Parathyroid adenoma (tissue), 2 donors: ENCODE data around the gene TFB2M.
"Not testable (repeated sequence)": the region's sequence is repeated elsewhere in the genome, so short reads cannot be mapped to it uniquely, and the experiment has no call there.

Experiments used
- H2AFZ ChIP-seq: fragments of 300-600 bp; sonication (generic); one replicate; pipeline ENCODE4 v1.7.0; 2017; ENCODE audit warnings: antibody characterized with exemption, mild to moderate bottlenecking
- H3K27ac ChIP-seq: fragments of 300-600 bp; sonication (generic); one replicate; pipeline ENCODE4 v1.7.0; 2017
- H3K27me3 ChIP-seq: fragments of 300-600 bp; sonication (generic); one replicate; pipeline ENCODE4 v1.7.0; 2017; ENCODE audit warnings: low read length; ENCODE audit not compliant: control insufficient read depth, insufficient read depth
- H3K36me3 ChIP-seq: fragments of 300-600 bp; sonication (generic); one replicate; pipeline ENCODE4 v1.7.0; 2017; ENCODE audit warnings: low read length; ENCODE audit not compliant: control insufficient read depth, insufficient read depth
- H3K4me1 ChIP-seq: fragments of 300-600 bp; sonication (generic); one replicate; pipeline ENCODE4 v1.7.0; 2017; ENCODE audit warnings: control low read depth
- H3K4me2 ChIP-seq: fragments of 300-600 bp; sonication (generic); one replicate; pipeline ENCODE4 v1.7.0; 2017; ENCODE audit warnings: low read length
- H3K4me3 ChIP-seq: fragments of 300-600 bp; sonication (generic); one replicate; pipeline ENCODE4 v1.7.0; 2017; ENCODE audit warnings: low read depth, low read length
- H3K79me2 ChIP-seq: fragments of 300-600 bp; sonication (generic); one replicate; pipeline ENCODE4 v1.7.0; 2017; ENCODE audit warnings: control low read depth
- H3K9ac ChIP-seq: fragments of 300-600 bp; sonication (generic); one replicate; pipeline ENCODE4 v1.7.0; 2017; ENCODE audit warnings: mild to moderate bottlenecking
- H3K9me3 ChIP-seq: fragments of 300-600 bp; sonication (generic); one replicate; pipeline ENCODE4 v1.7.0; 2017; ENCODE audit warnings: low read length; ENCODE audit not compliant: control insufficient read depth
- TF ChIP-seq, protein P1 (sequence below): fragments of 300-600 bp; sonication (generic); IDR thresholded peaks from one replicate; pipeline ENCODE4 v1.7.0; 2017; ENCODE audit warnings: antibody characterized with exemption, mild to moderate bottlenecking
- donor health status: primary hyperparathyroidism.

TFB2M gene

GRCh38 chr1:246607462-246607861 lies 41.4 kb upstream of the TFB2M start:
- Histone ChIP-seq H3K4me2 (no peak overlapping the region), H2AFZ (no peak overlapping the region), H3K27me3 (no peaks in the 10 kb centered on the region), H3K79me2 (peaks cover 8% of the 10 kb centered on the region), H3K9me3 (no peaks in the 10 kb centered on the region), H3K9ac (no peak overlapping the region), H3K36me3 (no peaks in the 10 kb centered on the region), H3K27ac (no peak overlapping the region), H3K4me3 (no peak overlapping the region), H3K4me1 (no peaks in the 10 kb centered on the region)
- TF ChIP-seq, protein P1, sequence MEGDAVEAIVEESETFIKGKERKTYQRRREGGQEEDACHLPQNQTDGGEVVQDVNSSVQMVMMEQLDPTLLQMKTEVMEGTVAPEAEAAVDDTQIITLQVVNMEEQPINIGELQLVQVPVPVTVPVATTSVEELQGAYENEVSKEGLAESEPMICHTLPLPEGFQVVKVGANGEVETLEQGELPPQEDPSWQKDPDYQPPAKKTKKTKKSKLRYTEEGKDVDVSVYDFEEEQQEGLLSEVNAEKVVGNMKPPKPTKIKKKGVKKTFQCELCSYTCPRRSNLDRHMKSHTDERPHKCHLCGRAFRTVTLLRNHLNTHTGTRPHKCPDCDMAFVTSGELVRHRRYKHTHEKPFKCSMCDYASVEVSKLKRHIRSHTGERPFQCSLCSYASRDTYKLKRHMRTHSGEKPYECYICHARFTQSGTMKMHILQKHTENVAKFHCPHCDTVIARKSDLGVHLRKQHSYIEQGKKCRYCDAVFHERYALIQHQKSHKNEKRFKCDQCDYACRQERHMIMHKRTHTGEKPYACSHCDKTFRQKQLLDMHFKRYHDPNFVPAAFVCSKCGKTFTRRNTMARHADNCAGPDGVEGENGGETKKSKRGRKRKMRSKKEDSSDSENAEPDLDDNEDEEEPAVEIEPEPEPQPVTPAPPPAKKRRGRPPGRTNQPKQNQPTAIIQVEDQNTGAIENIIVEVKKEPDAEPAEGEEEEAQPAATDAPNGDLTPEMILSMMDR, result no peak

GRCh38 chr1:246605231-246605630 lies 39.2 kb upstream of the TFB2M start:
- not testable (repeated sequence) for H3K4me2 ChIP-seq, H3K4me3 ChIP-seq, H3K4me1 ChIP-seq, H3K36me3 ChIP-seq, H3K9me3 ChIP-seq, H3K27ac ChIP-seq, H3K9ac ChIP-seq, H3K27me3 ChIP-seq, H2AFZ ChIP-seq
- H3K79me2 ChIP-seq, result peaks cover 12% of the 10 kb centered on the region

DNA sequence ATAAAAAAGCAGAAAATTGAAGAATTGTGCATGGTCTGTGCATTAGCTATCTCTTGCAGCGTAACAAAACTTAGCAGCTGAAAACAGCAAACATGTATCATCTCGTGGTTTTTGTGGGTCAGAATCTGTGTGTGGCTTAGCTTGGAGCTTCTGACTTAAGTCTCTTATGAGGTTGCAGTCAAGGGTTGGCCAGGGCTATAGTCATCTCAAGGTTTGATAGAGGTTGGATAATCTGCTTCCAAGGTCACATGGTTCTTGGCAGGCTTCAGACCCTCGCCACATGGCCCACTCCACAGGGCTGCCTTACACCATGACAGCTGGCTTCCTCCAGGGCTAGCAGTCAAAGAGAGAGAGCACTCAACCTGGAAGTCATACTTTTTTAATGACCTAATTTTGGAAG lies 36.1 kb upstream of the TFB2M start:
- TF ChIP-seq, protein P1, result no peak
- no peaks in the 10 kb centered on the region for H3K36me3 ChIP-seq
- no peaks in the 10 kb centered on the region for H3K9me3 ChIP-seq
- no peak overlapping the region for H3K27ac ChIP-seq
- H3K4me3 ChIP-seq, result no peak overlapping the region
- H3K27me3 ChIP-seq, result no peaks in the 10 kb centered on the region
- H3K9ac ChIP-seq, result no peak overlapping the region
- H3K4me2 ChIP-seq, result no peak overlapping the region
- no peak overlapping the region for H2AFZ ChIP-seq
- peaks cover 27% of the 10 kb centered on the region for H3K79me2 ChIP-seq
- no peaks in the 10 kb centered on the region for H3K4me1 ChIP-seq

DNA sequence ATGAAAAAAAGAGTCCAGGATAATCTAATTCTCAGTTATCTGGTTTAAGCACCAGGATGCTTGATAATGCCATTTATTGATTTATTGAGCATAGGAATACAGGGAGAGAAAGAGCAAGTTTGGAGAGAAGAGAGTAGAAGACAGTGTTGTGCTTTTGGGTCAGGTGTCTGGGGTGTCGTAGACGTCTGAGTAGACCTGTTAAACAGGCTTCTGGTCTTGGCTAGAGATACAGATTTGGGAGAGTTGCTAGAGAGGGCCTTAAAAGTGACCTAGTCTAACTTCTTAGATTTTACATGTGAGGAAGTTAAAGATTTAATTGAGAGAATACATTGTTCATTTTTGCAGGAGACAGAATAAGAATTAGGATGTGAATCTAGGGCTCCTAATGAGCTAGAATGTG lies 34.5 kb upstream of the TFB2M start:
- no peak overlapping the region for H2AFZ ChIP-seq
- H3K9me3 ChIP-seq, result no peaks in the 10 kb centered on the region
- TF ChIP-seq, protein P1, result no peak
- H3K27me3 ChIP-seq, result no peaks in the 10 kb centered on the region
- peaks cover 27% of the 10 kb centered on the region for H3K79me2 ChIP-seq
- no peak overlapping the region for H3K4me2 ChIP-seq
- no peak overlapping the region for H3K4me3 ChIP-seq
- H3K4me1 ChIP-seq, result no peaks in the 10 kb centered on the region
- H3K27ac ChIP-seq, result no peak overlapping the region
- H3K36me3 ChIP-seq, result no peaks in the 10 kb centered on the region
- H3K9ac ChIP-seq, result no peak overlapping the region

GRCh38 chr1:246599315-246599714 lies 33.3 kb upstream of the TFB2M start:
- Histone ChIP-seq H3K4me2 (no peak overlapping the region), H3K9me3 (no peaks in the 10 kb centered on the region), H2AFZ (no peak overlapping the region), H3K36me3 (no peaks in the 10 kb centered on the region), H3K9ac (no peak overlapping the region), H3K79me2 (peaks cover 28% of the 10 kb centered on the region), H3K27me3 (no peaks in the 10 kb centered on the region), H3K27ac (no peak overlapping the region), H3K4me3 (no peak overlapping the region), H3K4me1 (no peaks in the 10 kb centered on the region)
- TF ChIP-seq, protein P1, result no peak
